ENCODE data around the gene CA11.

The CA11 gene

DNA sequence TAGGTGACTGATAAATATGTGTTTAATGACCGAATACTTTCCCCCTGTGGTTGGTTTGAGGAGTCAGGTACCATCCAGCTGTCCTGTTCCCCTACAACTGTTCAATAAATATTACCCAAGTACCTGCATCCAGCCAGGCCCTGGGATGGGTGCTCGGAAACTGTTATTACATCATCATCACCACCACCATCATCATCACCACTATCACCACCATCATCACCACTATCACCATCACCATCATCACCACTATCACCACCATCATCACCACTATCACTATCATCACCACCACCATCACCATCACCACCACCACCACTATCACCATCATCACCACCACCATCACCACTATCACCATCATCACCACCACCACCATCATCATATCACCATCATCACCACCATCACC lies 22.8 kb upstream of the CA11 start:
- Histone ChIP-seq H3K27me3 (replicated peaks; ENCODE audit: insufficient read depth, low read length) (peaks cover 42% of the 10 kb centered on the region), H3K9ac (ENCODE audit: low read length) (no peak overlapping the region), H3K79me2 (ENCODE audit: low read length) (no peaks in the 10 kb centered on the region), H3K27ac (ENCODE audit: low read length) (no peak overlapping the region), H3K4me2 (ENCODE audit: low read depth, low read length) (no peak overlapping the region), H4K20me1 (ENCODE audit: insufficient read depth, low read length) (no peaks in the 10 kb centered on the region), H3K36me3 (replicated peaks; ENCODE audit: insufficient read depth, low read length) (no peaks in the 10 kb centered on the region), H3K9me3 (replicated peaks; ENCODE audit: insufficient read depth, low read length) (no peaks in the 10 kb centered on the region), H3F3A (ENCODE audit: insufficient read depth, low read length) (no peaks in the 10 kb centered on the region), H3K9me2 (replicated peaks; ENCODE audit: insufficient read depth, low read length) (no peaks in the 10 kb centered on the region), H2AFZ (ENCODE audit: low read length) (no peak overlapping the region), H3K4me1 (ENCODE audit: low read length) (no peaks in the 10 kb centered on the region), H3K4me3 (ENCODE audit: low read length) (no peak overlapping the region)
- TF ChIP-seq, protein P1, sequence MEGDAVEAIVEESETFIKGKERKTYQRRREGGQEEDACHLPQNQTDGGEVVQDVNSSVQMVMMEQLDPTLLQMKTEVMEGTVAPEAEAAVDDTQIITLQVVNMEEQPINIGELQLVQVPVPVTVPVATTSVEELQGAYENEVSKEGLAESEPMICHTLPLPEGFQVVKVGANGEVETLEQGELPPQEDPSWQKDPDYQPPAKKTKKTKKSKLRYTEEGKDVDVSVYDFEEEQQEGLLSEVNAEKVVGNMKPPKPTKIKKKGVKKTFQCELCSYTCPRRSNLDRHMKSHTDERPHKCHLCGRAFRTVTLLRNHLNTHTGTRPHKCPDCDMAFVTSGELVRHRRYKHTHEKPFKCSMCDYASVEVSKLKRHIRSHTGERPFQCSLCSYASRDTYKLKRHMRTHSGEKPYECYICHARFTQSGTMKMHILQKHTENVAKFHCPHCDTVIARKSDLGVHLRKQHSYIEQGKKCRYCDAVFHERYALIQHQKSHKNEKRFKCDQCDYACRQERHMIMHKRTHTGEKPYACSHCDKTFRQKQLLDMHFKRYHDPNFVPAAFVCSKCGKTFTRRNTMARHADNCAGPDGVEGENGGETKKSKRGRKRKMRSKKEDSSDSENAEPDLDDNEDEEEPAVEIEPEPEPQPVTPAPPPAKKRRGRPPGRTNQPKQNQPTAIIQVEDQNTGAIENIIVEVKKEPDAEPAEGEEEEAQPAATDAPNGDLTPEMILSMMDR (IDR thresholded peaks at IDR 0.05; ENCODE audit: low read length): no peak
- no peak for TF ChIP-seq EZH2 (optimal IDR thresholded peaks at IDR 0.05; ENCODE audit: low read depth, low read length)
- no peak for TF ChIP-seq EZH2phosphoT487 (IDR thresholded peaks at IDR 0.05; ENCODE audit: low read length)
- no peak for DNase-seq

DNA sequence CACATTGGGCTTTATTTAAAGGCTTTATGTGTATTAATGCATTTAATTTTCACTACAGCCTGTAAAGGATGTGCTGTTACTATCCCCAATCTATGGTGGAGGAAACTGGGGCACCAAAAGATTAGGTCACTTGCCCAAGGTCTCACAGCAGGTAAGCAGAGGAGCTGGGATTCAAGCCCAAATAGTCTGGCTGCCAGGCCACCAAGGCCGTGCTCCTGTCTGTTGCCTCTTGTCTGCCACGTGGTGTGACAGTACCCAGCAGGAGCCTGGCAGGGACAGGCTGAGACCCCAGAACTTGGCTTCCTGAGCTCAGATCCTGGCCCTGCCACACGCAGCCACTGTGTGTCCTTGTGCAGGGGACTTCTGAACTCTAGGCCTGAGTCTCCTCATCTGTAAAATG lies 22.3 kb upstream of the CA11 start:
- DNase-seq: no peak
- no peaks in the 10 kb centered on the region for H3K4me1 ChIP-seq (ENCODE audit: low read length)
- H3K4me2 ChIP-seq (ENCODE audit: low read depth, low read length): no peak overlapping the region
- no peaks in the 10 kb centered on the region for H4K20me1 ChIP-seq (ENCODE audit: insufficient read depth, low read length)
- H3K4me3 ChIP-seq (ENCODE audit: low read length): no peak overlapping the region
- no peak overlapping the region for H3K9ac ChIP-seq (ENCODE audit: low read length)
- TF ChIP-seq, protein P1 (IDR thresholded peaks at IDR 0.05; ENCODE audit: low read length): no peak
- TF ChIP-seq EZH2 (optimal IDR thresholded peaks at IDR 0.05; ENCODE audit: low read depth, low read length) (no peak), EZH2phosphoT487 (IDR thresholded peaks at IDR 0.05; ENCODE audit: low read length) (no peak)
- H3K36me3 ChIP-seq (replicated peaks; ENCODE audit: insufficient read depth, low read length): no peaks in the 10 kb centered on the region
- no peaks in the 10 kb centered on the region for H3K9me2 ChIP-seq (replicated peaks; ENCODE audit: insufficient read depth, low read length)
- no peaks in the 10 kb centered on the region for H3F3A ChIP-seq (ENCODE audit: insufficient read depth, low read length)
- no peak overlapping the region for H2AFZ ChIP-seq (ENCODE audit: low read length)
- no peaks in the 10 kb centered on the region for H3K9me3 ChIP-seq (replicated peaks; ENCODE audit: insufficient read depth, low read length)
- no peak overlapping the region for H3K27ac ChIP-seq (ENCODE audit: low read length)
- peaks cover 38% of the 10 kb centered on the region for H3K27me3 ChIP-seq (replicated peaks; ENCODE audit: insufficient read depth, low read length)
- no peaks in the 10 kb centered on the region for H3K79me2 ChIP-seq (ENCODE audit: low read length)

DNA sequence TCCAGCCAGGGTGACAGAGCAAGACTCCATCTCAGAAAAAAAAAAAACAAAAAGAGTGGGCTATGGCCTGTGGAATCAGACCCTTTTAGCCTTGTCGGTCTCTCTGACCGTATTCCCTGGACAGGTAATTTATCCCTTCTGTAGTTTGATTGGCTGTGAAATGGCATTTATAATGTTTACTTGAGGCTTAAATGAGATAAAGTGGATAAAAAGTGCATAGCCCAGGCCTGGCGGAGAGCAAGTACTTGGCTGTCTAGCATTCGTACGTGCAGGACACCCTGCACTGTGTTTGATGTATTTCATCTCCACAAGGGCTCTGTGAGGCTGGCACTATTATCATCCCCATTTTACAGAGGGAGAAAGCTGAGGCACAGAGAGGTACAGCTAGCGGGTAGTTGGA lies 19.8 kb upstream of the CA11 start:
- Histone ChIP-seq H3K27me3 (replicated peaks; ENCODE audit: insufficient read depth, low read length) (peaks cover 22% of the 10 kb centered on the region; the same call in 1 of the 2 replicates), H3K4me3 (ENCODE audit: low read length) (no peak overlapping the region), H3K9me3 (replicated peaks; ENCODE audit: insufficient read depth, low read length) (no peaks in the 10 kb centered on the region), H3K9ac (ENCODE audit: low read length) (no peak overlapping the region), H3K36me3 (replicated peaks; ENCODE audit: insufficient read depth, low read length) (no peaks in the 10 kb centered on the region), H3K4me1 (ENCODE audit: low read length) (peaks cover 2% of the 10 kb centered on the region), H4K20me1 (ENCODE audit: insufficient read depth, low read length) (no peaks in the 10 kb centered on the region), H3F3A (ENCODE audit: insufficient read depth, low read length) (no peaks in the 10 kb centered on the region), H2AFZ (ENCODE audit: low read length) (no peak overlapping the region), H3K9me2 (replicated peaks; ENCODE audit: insufficient read depth, low read length) (no peaks in the 10 kb centered on the region), H3K27ac (ENCODE audit: low read length) (no peak overlapping the region), H3K79me2 (ENCODE audit: low read length) (no peaks in the 10 kb centered on the region), H3K4me2 (ENCODE audit: low read depth, low read length) (no peak overlapping the region)
- TF ChIP-seq EZH2phosphoT487 (IDR thresholded peaks at IDR 0.05; ENCODE audit: low read length) (no peak), EZH2 (optimal IDR thresholded peaks at IDR 0.05; ENCODE audit: low read depth, low read length) (no peak)
- TF ChIP-seq, protein P1 (IDR thresholded peaks at IDR 0.05; ENCODE audit: low read length): no peak
- no peak for DNase-seq
